HG02884 (cell line): ENCODE data around the gene TCFL5.
"Not testable (repeated sequence)": the region's sequence is repeated elsewhere in the genome, so short reads cannot be mapped to it uniquely, and the experiment has no call there.

Experiments used
- ATAC-seq: cut with Tn5 transposase; IDR thresholded peaks from one replicate; pipeline ENCODE4 v1.9.1; 2021; ENCODE audit warnings: mild to moderate bottlenecking, moderate library complexity; ENCODE audit not compliant: unreplicated experiment

TCFL5 gene

GRCh38 chr20:62880935-62881661 lies 19.5 kb upstream of the TCFL5 start:
- ATAC-seq: no peak

- no peak for ATAC-seq
Observed at GRCh38 chr20:62880147-62880934, 18.7 kb upstream of the TCFL5 start.

GRCh38 chr20:62879275-62880146 lies 17.9 kb upstream of the TCFL5 start:
- ATAC-seq: no peak

GRCh38 chr20:62878244-62879038 lies 16.8 kb upstream of the TCFL5 start:
- ATAC-seq: no peak

GRCh38 chr20:62876902-62877816 lies 15.5 kb upstream of the TCFL5 start:
- ATAC-seq: no peak

DNA sequence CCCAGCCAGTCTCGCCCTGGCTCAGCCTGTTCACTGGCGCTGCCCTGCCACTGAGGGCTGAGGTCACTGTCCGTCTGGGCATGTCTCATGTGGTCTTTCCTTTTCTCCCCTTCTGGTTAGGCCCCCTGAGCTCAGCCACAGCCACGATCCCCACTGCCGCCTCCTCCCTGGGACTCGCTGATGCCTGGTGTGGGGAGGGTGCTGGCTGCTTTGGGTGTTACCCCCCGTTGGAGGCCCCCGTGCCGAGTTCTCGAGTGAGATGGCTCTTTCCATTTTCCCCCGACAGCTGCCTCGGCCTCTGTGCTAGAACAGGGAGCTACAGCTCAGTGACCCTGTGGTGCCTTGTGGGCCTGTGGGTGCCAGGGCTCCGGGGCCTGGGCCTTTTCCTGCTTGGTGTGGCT lies 14.9 kb upstream of the TCFL5 start:
- no peak for ATAC-seq

DNA sequence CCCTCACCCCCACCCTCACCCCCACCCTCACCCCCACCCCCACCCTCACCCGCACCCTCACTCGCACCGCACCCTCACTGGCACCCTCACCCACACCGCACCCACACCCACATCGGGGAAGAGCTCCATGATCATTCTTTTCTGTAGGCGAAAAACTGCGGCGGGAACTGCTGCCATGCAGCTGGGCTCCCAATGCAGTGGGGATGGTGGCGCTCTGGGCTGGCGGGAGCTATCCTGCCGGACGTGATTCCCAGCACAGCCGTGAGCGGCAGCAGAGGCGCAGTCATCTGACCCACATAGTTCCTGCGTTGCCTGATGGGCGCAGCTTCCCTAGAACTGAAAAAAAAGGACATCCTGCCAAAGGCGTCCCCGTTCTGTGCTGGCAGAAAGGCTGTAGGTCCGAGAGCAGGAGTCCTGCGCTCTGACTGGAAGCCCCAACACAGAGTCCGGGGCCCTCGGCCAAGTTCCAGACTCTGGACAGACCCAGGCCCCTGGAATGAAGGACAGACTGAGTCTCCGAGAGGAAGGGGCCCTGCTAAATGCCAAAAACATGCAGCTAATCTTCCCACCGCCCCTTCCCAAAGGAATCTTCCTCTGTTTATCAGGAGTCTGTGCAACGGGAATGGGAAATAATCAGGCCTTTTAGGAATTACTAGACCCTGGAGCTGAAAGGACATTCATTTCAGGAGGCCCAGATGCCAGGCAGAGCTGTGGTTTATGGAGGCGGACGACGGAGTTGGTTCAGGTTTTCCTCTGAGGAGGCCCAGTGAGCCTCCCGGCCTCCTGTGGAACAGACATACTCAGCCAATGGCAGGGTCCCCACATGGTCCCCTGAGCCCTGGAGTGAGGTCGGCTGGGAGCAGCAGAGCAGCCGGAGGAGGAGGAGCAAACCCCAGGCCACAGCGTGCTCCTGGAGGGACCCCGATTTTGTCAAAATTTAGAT lies 14.1 kb upstream of the TCFL5 start:
- ATAC-seq: no peak

DNA sequence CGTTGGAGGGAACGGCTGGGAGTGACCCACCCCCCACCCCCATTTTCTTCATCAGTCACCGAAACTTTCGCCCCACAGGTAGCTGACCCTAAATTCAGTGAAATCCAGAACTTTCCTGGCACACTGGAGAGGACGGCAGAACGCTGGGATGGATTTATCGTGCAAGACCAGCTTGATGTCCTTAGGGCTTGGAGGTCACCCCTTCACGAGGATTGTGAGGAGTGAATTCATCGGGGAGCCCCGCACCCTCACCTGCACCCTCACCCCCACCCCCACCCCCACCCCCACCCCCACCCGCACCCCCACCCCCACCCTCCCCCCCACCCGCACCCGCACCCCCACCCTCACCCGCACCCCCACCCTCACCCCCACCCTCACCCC lies 13.3 kb upstream of the TCFL5 start:
- no peak for ATAC-seq

GRCh38 chr20:62873681-62874031 lies 12.0 kb upstream of the TCFL5 start:
- ATAC-seq: not testable (repeated sequence)

DNA sequence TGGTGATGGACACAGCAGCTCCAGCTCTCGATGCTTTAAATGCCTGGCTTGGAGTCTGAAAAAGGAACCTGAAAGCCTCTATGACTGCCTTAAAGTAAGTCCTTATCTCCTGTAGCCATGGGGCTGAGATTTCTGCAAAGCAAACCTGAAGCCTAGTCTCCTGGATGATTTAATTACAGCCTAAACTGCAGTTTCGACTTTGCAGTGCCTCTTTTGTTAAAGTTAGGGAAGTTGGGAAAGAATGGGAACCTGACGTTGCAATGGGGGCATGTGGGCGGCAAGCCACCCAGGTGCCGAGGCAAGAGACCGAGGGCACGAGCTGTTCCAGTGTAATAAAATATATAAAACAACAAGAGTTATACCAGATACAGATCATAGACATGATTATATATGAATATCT lies 11.7 kb upstream of the TCFL5 start:
- no peak for ATAC-seq

DNA sequence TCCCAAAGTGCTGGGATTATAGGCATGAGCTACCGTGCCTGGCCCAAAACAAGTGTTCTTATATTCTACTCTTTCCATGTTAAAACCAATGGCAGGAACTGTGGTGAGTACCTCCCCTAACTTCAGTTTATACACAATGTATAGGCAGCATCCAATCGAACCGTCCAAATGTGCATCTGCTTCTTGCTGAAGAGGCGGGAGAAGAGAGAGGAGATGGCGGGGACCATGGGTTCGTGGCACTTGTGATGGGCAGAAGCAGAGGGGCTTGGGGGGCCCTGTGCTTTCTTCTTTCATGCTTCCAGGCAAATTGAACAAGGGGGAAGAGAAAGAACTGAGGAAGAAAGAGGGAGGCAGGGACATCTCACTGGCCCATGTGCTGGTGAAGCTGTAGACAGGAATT lies 11.2 kb upstream of the TCFL5 start:
- no peak for ATAC-seq

- ATAC-seq: no peak
Observed at GRCh38 chr20:62872184-62872847, 10.7 kb upstream of the TCFL5 start.

DNA sequence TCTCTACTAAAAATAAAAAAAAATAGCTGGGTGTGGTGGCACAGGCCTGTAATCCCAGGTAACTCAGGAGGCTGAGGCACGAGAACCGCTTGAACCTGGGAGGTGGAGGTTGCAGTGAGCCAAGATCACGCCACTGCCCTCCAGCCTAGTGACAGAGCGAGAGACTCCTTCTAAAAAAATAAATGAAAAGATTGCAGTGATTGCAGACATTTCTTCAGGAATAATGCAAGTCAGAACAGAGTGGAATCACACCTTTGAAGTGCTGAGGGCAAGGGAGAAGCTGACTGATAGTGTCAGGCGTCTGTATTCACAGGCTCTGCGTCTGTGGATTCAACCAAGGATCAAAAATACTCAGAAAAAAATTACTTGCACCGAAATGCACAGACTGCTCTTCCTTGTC lies 2.6 kb upstream of the TCFL5 start:
- no peak for ATAC-seq

DNA sequence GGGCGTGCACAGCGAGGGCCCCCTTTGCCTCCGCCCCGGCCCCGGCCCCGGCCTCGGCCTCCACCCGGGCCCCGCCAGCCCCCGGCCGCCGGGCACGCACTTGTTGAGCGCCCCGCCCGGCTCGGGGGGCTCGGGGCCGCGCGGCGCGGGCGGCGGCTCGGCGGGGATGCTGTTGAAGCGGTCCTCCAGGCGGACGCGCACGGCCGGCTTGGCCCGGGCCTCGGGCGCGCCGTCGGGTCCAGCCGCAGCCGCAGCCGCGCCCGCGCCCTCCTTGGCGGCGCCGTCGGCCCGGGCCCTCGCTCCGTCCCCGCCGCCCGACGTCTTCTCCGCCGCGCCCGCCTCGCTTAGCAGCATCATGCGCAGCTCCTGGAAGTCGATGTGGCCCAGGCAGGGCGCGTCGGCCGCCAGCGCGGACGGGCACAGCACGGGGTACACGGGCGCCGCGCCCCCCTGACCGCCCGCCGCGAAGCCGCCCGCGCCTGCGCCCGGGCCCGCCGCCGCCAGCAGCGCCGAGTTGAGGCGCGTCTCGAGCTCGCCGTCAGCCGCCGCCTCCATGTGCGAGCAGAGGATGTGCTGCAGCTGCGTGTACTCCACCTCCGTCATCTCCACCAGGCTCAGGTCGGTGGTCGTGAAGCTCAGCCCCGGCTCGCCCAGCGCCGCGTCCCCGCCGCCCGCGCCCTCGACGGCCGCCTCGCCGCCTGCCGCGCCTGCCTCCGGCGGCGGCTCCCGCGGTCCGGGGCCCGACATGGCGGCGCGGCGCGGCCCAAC lies 514 bp downstream of the TCFL5 start:
- peak; percentile 33 for ATAC-seq

DNA sequence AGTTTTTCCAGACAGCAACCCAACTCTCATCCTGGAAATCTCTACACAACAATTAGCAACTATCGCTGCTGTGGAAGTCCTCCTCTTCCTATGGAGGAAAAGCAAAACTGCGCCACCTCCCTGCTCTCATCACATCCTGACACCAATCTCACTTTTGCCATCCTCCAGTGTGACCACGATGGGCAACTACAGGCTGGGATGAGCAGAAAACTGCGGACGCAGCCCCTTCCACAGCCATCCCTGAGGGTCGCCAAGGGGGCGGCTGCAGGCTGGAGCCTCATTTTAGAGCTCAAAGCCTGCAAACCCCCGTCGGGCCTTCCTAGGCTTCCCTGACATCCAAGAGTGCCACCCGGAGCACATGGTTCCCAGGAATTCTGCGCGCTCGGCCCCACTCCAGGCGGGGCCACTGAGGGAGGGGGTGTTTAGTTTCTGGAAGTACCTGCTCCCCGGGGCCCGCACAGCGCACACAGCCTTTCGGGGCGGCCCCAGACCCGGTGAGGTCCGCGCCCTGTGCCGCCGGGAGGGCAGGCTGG lies 1.2 kb downstream of the TCFL5 start:
- no peak for ATAC-seq

GRCh38 chr20:62859721-62860120 lies 1.9 kb downstream of the TCFL5 start:
- ATAC-seq: no peak
